Small intestine (tissue), 16 donors: ENCODE results near the gene ARHGEF5. TPM values are rescaled to one million over a fixed set of nuclear protein-coding genes. Genes with fewer than 3 reads are reported as not detected.
"Not testable (repeated sequence)": the region's sequence is repeated elsewhere in the genome, so short reads cannot be mapped to it uniquely, and the experiment has no call there.

Experiments
- DNase-seq, 2 donors: peaks; one replicate each; pipeline versions ENCODE4 v3.0.0 to v3.0.0-alpha.2; 2013
- FAIRE-seq: peaks from 2 replicates; lab custom pipeline; 2012; peaks lifted over from hg19 to GRCh38; lab: Jason Lieb, UNC
- H3K27ac ChIP-seq, 3 donors: one replicate each; pipeline ENCODE4 v1.5.1; 2013; ENCODE audit warnings: low read length in 2 of 3, mild to moderate bottlenecking in 2 of 3, control low read depth in 1 of 3, inconsistent platforms in 1 of 3, low read depth in 1 of 3, moderate library complexity in 1 of 3
- H3K27me3 ChIP-seq, 3 donors: one replicate each; pipeline ENCODE4 v1.6.1; 2013; ENCODE audit warnings: low read length in 3 of 3, inconsistent platforms in 1 of 3; ENCODE audit not compliant: control insufficient read depth in 3 of 3, insufficient read depth in 3 of 3
- H3K36me3 ChIP-seq, 3 donors: one replicate each; pipeline ENCODE4 v1.6.1; 2013; ENCODE audit warnings: low read length in 3 of 3, inconsistent platforms in 1 of 3, low read depth in 1 of 3, mild to moderate bottlenecking in 1 of 3, moderate library complexity in 1 of 3; ENCODE audit not compliant: control insufficient read depth in 3 of 3, insufficient read depth in 2 of 3
- H3K4me1 ChIP-seq, 3 donors: one replicate each; pipeline ENCODE4 v1.6.1; 2013; ENCODE audit warnings: low read length in 2 of 3, inconsistent platforms in 1 of 3, low read depth in 1 of 3, mild to moderate bottlenecking in 1 of 3, moderate library complexity in 1 of 3; ENCODE audit not compliant: control insufficient read depth in 3 of 3, insufficient read depth in 2 of 3
- H3K4me3 ChIP-seq, 3 donors: one replicate each; pipeline ENCODE4 v1.5.1; 2013; ENCODE audit warnings: low read length in 3 of 3, control low read depth in 1 of 3, inconsistent platforms in 1 of 3, low read depth in 1 of 3, mild to moderate bottlenecking in 1 of 3, moderate library complexity in 1 of 3
- H3K9me3 ChIP-seq, 2 donors: one replicate each; pipeline ENCODE4 v1.6.1; 2013; ENCODE audit warnings: low read depth in 1 of 2, low read length in 1 of 2; ENCODE audit not compliant: control insufficient read depth in 2 of 2, insufficient read depth in 1 of 2
- WGBS, 3 donors: extraction: QIAGEN DNeasy Blood & Tissue Kit; methylation state at CpG; one replicate each; pipeline ENCODE4 v1.1.7; 2013; 5-methylcytosine and 5-hydroxymethylcytosine counted together
- long read RNA-seq, 10 donors: transcript quantifications; one replicate each; lab custom pipeline, GENCODE V29; 2026
- polyA plus RNA-seq, 4 donors: library from polyadenylated mRNA; stranded (reverse) in 3 of 4; unstranded in 1 of 4; fragments of 200-250 nt in 3 of 4; fragments of 120-200 nt in 1 of 4; gene quantifications; one replicate each; pipeline versions ENCODE4 v1.2.1 to v1.2.3, GENCODE V29; 2013
- donor health status: healthy with polysubstance abuse.
- donor health status: control.
- donor health status: control.
- donor health status: Bipolar disorder and iron deficiency.
- donor health status: healthy.

The ARHGEF5 gene
- 10 to 100 TPM; 15.6 to 43.9 (median 33.0) TPM for polyA plus RNA-seq
- long read RNA-seq, donor 1, partial matches to known transcripts: 17 of 17 reads
- long read RNA-seq, donor 1, other reads (novel, unspliced or antisense): 0 of 17 reads
- long read RNA-seq, donor 2, partial matches to known transcripts: 5 of 5 reads
- long read RNA-seq, donor 2, other reads (novel, unspliced or antisense): 0 of 5 reads
- long read RNA-seq, donor 3: 0 reads
- long read RNA-seq, donor 4: 0 reads
- long read RNA-seq, donor 5: 0 reads
- long read RNA-seq, donor 6, partial matches to known transcripts: 8 of 8 reads
- long read RNA-seq, donor 6, other reads (novel, unspliced or antisense): 0 of 8 reads
- long read RNA-seq, donor 7: 0 reads
- long read RNA-seq, donor 8: 0 reads
- long read RNA-seq, donor 9: 0 reads
- long read RNA-seq, donor 10, partial matches to known transcripts: 7 of 7 reads
- long read RNA-seq, donor 10, other reads (novel, unspliced or antisense): 0 of 7 reads

GRCh38 chr7:144355176-144355822 lies at the start of gene ARHGEF5:
Gene ARHGEF5 (plus strand): TSS chr7:144355402. CDS start chr7:144362670, 7,268 bp downstream.
- H3K4me1 ChIP-seq, H3K36me3 ChIP-seq, H3K4me3 ChIP-seq, DNase-seq, H3K9me3 ChIP-seq, FAIRE-seq, H3K27me3 ChIP-seq, H3K27ac ChIP-seq: not testable (repeated sequence)
- no CpG with 5 or more reads among the region's 50 CpGs for WGBS, 3 donors

DNA sequence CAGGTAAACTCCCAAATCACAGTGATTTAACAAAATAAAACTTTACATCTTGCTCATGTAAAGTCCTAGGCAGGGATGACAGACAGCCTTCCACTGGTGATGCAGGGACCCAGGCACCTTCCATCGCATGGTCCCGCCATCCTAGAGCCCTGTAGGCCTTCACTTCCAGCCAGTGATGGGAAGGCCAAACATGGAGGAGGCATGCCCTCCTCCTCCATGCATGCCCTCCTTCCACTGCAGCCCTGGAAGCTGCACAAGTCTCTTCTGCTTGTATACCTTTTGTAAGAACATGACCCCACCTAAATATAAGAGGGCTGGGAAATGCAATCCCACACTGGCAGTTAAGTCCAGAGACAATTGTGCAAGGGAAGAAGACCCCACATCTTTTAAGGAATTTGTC lies 45.5 kb upstream of the ARHGEF5 start:
- H3K36me3 ChIP-seq, H3K4me1 ChIP-seq, H3K27ac ChIP-seq, H3K9me3 ChIP-seq, FAIRE-seq, H3K4me3 ChIP-seq, DNase-seq, H3K27me3 ChIP-seq: not testable (repeated sequence)
- WGBS, 3 donors: no CpG with 5 or more reads among the region's 2 CpGs

GRCh38 chr7:144311218-144311617 lies 44.0 kb upstream of the ARHGEF5 start:
- not testable (repeated sequence) for FAIRE-seq

DNA sequence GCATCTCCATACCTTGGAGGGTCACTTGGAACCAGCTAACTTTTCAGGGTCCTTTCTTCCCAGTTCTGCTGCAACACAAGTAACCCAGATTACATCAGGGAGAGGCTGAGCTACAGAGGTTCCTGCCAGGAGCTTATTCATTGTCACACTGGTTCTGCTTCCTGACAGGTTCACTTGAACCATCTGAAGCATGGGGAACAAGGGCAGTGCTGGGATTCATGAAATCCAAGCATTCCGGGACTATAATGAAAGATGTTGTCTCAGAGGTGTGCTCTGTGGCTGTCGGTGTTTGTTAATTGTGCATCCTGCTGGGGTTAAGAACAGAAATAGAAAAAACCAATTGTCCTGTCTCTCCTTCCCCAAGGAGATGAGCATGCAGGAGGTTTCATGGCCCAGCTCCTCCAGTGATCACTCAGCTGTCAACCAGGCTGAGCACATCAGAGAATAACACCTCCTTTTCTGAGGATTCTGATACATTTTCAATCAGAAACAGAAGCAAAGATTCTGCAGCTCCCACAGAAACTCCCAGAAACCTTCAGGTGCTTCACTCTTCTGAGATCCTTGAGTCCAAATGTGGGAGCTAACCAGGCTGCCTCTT lies 43.2 kb upstream of the ARHGEF5 start, which contains the start of gene OR2A1:
OR2A1 (plus strand) TSS at position 548 of the 598 bp plus-strand sequence. CDS start 5,706 bp downstream, outside the sequence.
- not testable (repeated sequence) for H3K27me3 ChIP-seq, H3K36me3 ChIP-seq, H3K4me1 ChIP-seq, H3K27ac ChIP-seq, H3K9me3 ChIP-seq, H3K4me3 ChIP-seq, DNase-seq, FAIRE-seq
- 86% methylated on average over 2 of the region's 2 CpGs; no CpG with 5 or more reads in 2 of the 3 donors for WGBS, 3 donors

More at GRCh38 chr7:144311218-144311617, 44.0 kb upstream of the ARHGEF5 start:
- H3K4me1 ChIP-seq, H3K27ac ChIP-seq, H3K4me3 ChIP-seq, H3K36me3 ChIP-seq, H3K27me3 ChIP-seq, DNase-seq, H3K9me3 ChIP-seq: not testable (repeated sequence)
- WGBS, 3 donors: 86% methylated on average over 1 of the region's 2 CpGs; no CpG with 5 or more reads in 2 of the 3 donors

DNA sequence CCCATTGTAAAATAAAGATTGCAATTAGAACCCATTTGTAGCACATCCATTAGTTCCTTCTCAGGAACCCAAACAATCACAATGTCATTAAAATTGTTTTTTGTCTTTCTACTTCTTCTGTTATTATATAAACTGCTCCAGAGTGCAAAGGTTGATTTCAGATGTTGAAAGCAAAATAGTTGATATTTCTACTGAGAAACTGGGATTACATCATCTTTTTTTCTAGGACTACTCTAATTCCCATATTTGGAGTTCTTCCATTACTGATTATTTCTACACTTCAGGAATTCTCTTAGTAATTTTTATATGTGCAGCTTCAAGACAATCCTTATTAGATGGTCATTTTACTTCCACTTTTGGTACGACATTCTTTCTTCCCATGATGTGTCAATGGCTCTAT lies 37.7 kb upstream of the ARHGEF5 start:
- not testable (repeated sequence) for H3K4me1 ChIP-seq, H3K27me3 ChIP-seq, H3K36me3 ChIP-seq, FAIRE-seq, DNase-seq, H3K4me3 ChIP-seq, H3K27ac ChIP-seq, H3K9me3 ChIP-seq
- WGBS, 3 donors: 67% methylated on average over 1 of the region's 1 CpG; no CpG with 5 or more reads in 2 of the 3 donors

- H3K27ac ChIP-seq, FAIRE-seq, H3K9me3 ChIP-seq, H3K27me3 ChIP-seq, DNase-seq, H3K36me3 ChIP-seq, H3K4me3 ChIP-seq, H3K4me1 ChIP-seq: not testable (repeated sequence)
- WGBS, 3 donors: no CpG with 5 or more reads among the region's 2 CpGs
These were observed 35.7 kb upstream of the ARHGEF5 start for GRCh38 chr7:144319547-144319946.

DNA sequence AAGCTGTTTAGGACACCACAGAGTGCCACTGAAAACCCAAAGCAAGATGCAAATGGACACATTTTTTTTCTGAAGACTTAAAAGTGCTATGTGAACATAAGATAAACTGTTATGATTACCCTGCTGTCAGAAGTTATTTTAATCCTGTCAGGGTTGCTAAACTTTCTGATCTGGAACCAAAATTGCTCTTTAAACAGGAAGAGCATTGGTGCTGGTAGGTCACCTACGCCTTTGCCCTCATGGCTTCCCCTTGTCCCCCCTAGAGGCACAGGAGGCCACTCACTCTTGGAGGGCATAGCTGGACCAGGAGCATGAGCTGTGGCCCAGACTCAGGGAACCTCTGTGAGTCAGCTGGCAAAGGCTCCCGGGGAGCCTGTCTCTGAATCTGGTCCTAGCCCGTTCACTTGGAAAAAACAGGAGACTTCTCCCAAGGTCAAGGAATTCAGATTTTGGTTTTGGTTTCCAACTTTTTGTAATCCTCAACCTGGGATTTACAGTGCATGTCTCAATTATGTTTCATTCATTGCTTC lies 33.5 kb upstream of the ARHGEF5 start:
- FAIRE-seq, H3K27me3 ChIP-seq, H3K4me1 ChIP-seq, H3K27ac ChIP-seq, H3K9me3 ChIP-seq, H3K4me3 ChIP-seq, DNase-seq, H3K36me3 ChIP-seq: not testable (repeated sequence)
- 86 to 100% (median 93%) methylated on average over 1 of the region's 3 CpGs for WGBS, 3 donors

DNA sequence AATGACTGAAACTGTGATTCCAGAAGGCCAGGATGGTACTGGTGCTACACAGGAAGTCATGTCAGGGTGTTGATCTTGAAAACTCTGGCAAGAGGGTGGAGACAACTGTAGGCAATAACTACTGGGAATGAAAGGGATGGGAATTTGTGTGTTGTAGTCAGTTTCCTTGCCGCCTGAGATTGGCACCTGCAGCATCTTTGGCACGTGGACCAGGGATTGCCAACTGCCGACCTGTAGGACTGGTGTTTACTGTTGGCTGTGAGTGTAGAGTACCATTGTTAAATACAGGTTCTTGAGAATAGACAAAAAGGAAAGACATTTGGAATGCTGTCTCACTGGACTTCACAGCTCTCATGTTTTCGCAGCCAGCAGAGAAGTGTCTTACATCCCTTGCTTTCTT lies 31.8 kb upstream of the ARHGEF5 start:
- WGBS, 3 donors: 89 to 97% (median 92%) methylated on average over 3 of the region's 4 CpGs
- H3K9me3 ChIP-seq, H3K4me3 ChIP-seq, H3K27ac ChIP-seq, FAIRE-seq, H3K36me3 ChIP-seq, H3K27me3 ChIP-seq, DNase-seq, H3K4me1 ChIP-seq: not testable (repeated sequence)
